ENCODE results near the gene HOTAIR.

HOTAIR gene

GRCh38 chr12:54017027-54017788, 42.5 kb upstream of the HOTAIR start:
- H2BK15ac ChIP-seq (ENCODE audit: low read length): no peak overlapping the region
- H3K27ac ChIP-seq (replicated peaks; ENCODE audit: low read length): no peak overlapping the region
- peak overlapping the region in 1 of 2 donors; percentile 48 for H3K4me3 ChIP-seq (ENCODE audit: low read length in 2 of 2)
- no peaks in the 10 kb centered on the region for H3K79me1 ChIP-seq (ENCODE audit: low read depth, low read length)
- H3K4me1 ChIP-seq (ENCODE audit: control insufficient read depth in 2 of 2, insufficient read depth in 1 of 2, low read depth in 1 of 2, low read length in 2 of 2): peaks cover 0 to 6% of the 10 kb centered on the region in 2 donors
- no peak overlapping the region for H2BK5ac ChIP-seq (ENCODE audit: low read length)
- H3K23ac ChIP-seq (ENCODE audit: low read depth, low read length, poor library complexity): no peak overlapping the region
- H2AFZ ChIP-seq (ENCODE audit: low read length): peak overlapping the region; percentile 96
- H3K36me3 ChIP-seq (replicated peaks in 1 of 2; ENCODE audit: control insufficient read depth in 2 of 2, insufficient read depth in 2 of 2, low read length in 2 of 2): no peaks in the 10 kb centered on the region
- H2BK12ac ChIP-seq (ENCODE audit: low read length): no peak overlapping the region
- no peak overlapping the region for H3K4me2 ChIP-seq (ENCODE audit: insufficient read depth, low read length, poor library complexity, severe bottlenecking)
- H4K91ac ChIP-seq (ENCODE audit: low read depth, low read length, poor library complexity): no peak overlapping the region
- H2AK5ac ChIP-seq (ENCODE audit: low read depth, low read length): no peak overlapping the region
- peak overlapping the region; percentile 45 for H3K18ac ChIP-seq (ENCODE audit: low read length)
- no peak overlapping the region for H4K8ac ChIP-seq (ENCODE audit: low read depth, low read length)
- H3K27me3 ChIP-seq (ENCODE audit: control insufficient read depth in 3 of 3, insufficient read depth in 3 of 3, low read depth in 1 of 3, low read length in 3 of 3): peaks cover 61 to 98% (median 98%) of the 10 kb centered on the region in 3 experiments
- H3K9me3 ChIP-seq (replicated peaks in 1 of 2; ENCODE audit: control insufficient read depth in 2 of 2, insufficient read depth in 1 of 2, low read depth in 1 of 2, low read length in 2 of 2): peaks cover 0 to 5% of the 10 kb centered on the region in 2 donors
- H3K9ac ChIP-seq (ENCODE audit: low read depth, low read length, poor library complexity): no peak overlapping the region
- no peak overlapping the region for H2BK120ac ChIP-seq (ENCODE audit: low read depth, low read length)
- no peak overlapping the region for H3K14ac ChIP-seq (ENCODE audit: low read length)
- no CpG with 5 or more reads among the region's 24 CpGs for WGBS, 2 donors (ENCODE audit: extremely low coverage in 2 of 2, insufficient read length in 2 of 2, insufficient replicate concordance in 1 of 2)
- DNase-seq (ENCODE audit: low spot score): no peak
- no peak overlapping the region for H3K4ac ChIP-seq (ENCODE audit: low read length)

DNA sequence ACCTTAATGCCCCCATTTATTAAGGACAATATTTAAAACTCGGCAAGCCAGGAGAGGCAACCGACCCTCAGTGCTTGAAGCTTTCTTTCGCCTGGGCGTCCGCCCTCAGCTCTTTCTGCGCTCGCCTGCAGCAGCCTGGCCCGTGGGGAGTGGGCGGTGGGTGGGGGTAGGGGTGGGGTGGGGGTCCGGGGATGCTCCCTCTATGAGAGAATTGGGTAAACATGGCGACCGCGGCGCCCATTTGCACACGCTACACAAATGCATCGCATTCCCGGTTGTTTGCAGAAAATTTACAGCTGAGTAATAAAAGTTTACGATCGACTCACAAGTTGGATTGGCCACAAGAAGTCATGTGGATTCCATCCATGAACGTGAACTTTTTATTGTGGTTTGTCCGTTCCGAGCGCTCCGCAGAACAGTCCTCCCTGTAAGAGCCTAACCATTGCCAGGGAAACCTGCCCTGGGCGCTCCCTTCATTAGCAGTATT, 41.8 kb upstream of the HOTAIR start:
- no peak overlapping the region for H3K18ac ChIP-seq (ENCODE audit: low read length)
- peaks cover 0 to 6% of the 10 kb centered on the region in 2 donors for H3K4me1 ChIP-seq (ENCODE audit: control insufficient read depth in 2 of 2, insufficient read depth in 1 of 2, low read depth in 1 of 2, low read length in 2 of 2)
- H2BK5ac ChIP-seq (ENCODE audit: low read length): no peak overlapping the region
- no peak overlapping the region for H3K23ac ChIP-seq (ENCODE audit: low read depth, low read length, poor library complexity)
- H2BK12ac ChIP-seq (ENCODE audit: low read length): no peak overlapping the region
- H4K8ac ChIP-seq (ENCODE audit: low read depth, low read length): no peak overlapping the region
- no peak overlapping the region for H3K14ac ChIP-seq (ENCODE audit: low read length)
- no peak overlapping the region for H3K4me2 ChIP-seq (ENCODE audit: insufficient read depth, low read length, poor library complexity, severe bottlenecking)
- H3K4me3 ChIP-seq (ENCODE audit: low read length in 2 of 2): no peak overlapping the region
- H3K4ac ChIP-seq (ENCODE audit: low read length): no peak overlapping the region
- peaks cover 0 to 5% of the 10 kb centered on the region in 2 donors for H3K9me3 ChIP-seq (replicated peaks in 1 of 2; ENCODE audit: control insufficient read depth in 2 of 2, insufficient read depth in 1 of 2, low read depth in 1 of 2, low read length in 2 of 2)
- no peaks in the 10 kb centered on the region for H3K79me1 ChIP-seq (ENCODE audit: low read depth, low read length)
- H2BK15ac ChIP-seq (ENCODE audit: low read length): no peak overlapping the region
- H2AFZ ChIP-seq (ENCODE audit: low read length): no peak overlapping the region
- no peak overlapping the region for H2AK5ac ChIP-seq (ENCODE audit: low read depth, low read length)
- no peak overlapping the region for H3K9ac ChIP-seq (ENCODE audit: low read depth, low read length, poor library complexity)
- H4K91ac ChIP-seq (ENCODE audit: low read depth, low read length, poor library complexity): no peak overlapping the region
- WGBS, 2 donors (ENCODE audit: extremely low coverage in 2 of 2, insufficient read length in 2 of 2, insufficient replicate concordance in 1 of 2): no CpG with 5 or more reads among the region's 25 CpGs
- H2BK120ac ChIP-seq (ENCODE audit: low read depth, low read length): no peak overlapping the region
- peaks cover 58 to 98% (median 95%) of the 10 kb centered on the region in 3 experiments for H3K27me3 ChIP-seq (ENCODE audit: control insufficient read depth in 3 of 3, insufficient read depth in 3 of 3, low read depth in 1 of 3, low read length in 3 of 3)
- H3K36me3 ChIP-seq (replicated peaks in 1 of 2; ENCODE audit: control insufficient read depth in 2 of 2, insufficient read depth in 2 of 2, low read length in 2 of 2): no peaks in the 10 kb centered on the region
- DNase-seq (ENCODE audit: low spot score): no peak
- no peak overlapping the region for H3K27ac ChIP-seq (replicated peaks; ENCODE audit: low read length)

DNA sequence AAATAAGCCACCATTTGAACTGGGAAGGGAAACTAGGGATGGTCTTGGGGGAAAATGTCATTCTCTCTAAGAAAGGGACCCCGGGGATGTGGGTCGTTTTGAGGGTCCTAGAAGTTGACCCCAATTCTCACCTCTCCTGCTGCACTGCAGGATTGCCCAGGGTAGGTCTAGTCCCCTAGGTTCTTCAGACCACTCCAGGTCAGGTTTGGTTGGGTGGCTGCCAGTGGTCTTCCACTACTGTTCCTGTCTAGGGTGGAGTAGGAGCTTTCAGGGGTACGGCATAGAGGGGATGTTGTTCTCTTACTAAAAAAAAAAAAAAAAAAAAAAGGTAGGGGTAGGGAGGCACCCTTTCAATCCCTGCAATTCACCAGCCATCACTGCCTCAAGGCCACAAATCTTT, 41.3 kb upstream of the HOTAIR start:
- Histone ChIP-seq H3K18ac (ENCODE audit: low read length) (no peak overlapping the region), H3K4ac (ENCODE audit: low read length) (no peak overlapping the region), H4K8ac (ENCODE audit: low read depth, low read length) (no peak overlapping the region), H3K27me3 (ENCODE audit: control insufficient read depth in 3 of 3, insufficient read depth in 3 of 3, low read depth in 1 of 3, low read length in 3 of 3) (peaks cover 57 to 98% (median 95%) of the 10 kb centered on the region in 3 experiments), H2AK5ac (ENCODE audit: low read depth, low read length) (no peak overlapping the region), H2AFZ (ENCODE audit: low read length) (no peak overlapping the region), H4K91ac (ENCODE audit: low read depth, low read length, poor library complexity) (no peak overlapping the region), H3K14ac (ENCODE audit: low read length) (no peak overlapping the region), H3K79me1 (ENCODE audit: low read depth, low read length) (no peaks in the 10 kb centered on the region), H3K27ac (replicated peaks; ENCODE audit: low read length) (no peak overlapping the region), H3K4me3 (ENCODE audit: low read length in 2 of 2) (no peak overlapping the region), H3K9ac (ENCODE audit: low read depth, low read length, poor library complexity) (no peak overlapping the region), H3K4me1 (ENCODE audit: control insufficient read depth in 2 of 2, insufficient read depth in 1 of 2, low read depth in 1 of 2, low read length in 2 of 2) (peaks cover 0 to 6% of the 10 kb centered on the region in 2 donors), H3K36me3 (replicated peaks in 1 of 2; ENCODE audit: control insufficient read depth in 2 of 2, insufficient read depth in 2 of 2, low read length in 2 of 2) (no peaks in the 10 kb centered on the region), H3K9me3 (replicated peaks in 1 of 2; ENCODE audit: control insufficient read depth in 2 of 2, insufficient read depth in 1 of 2, low read depth in 1 of 2, low read length in 2 of 2) (peaks cover 0 to 5% of the 10 kb centered on the region in 2 donors), H2BK5ac (ENCODE audit: low read length) (no peak overlapping the region), H2BK120ac (ENCODE audit: low read depth, low read length) (no peak overlapping the region), H3K4me2 (ENCODE audit: insufficient read depth, low read length, poor library complexity, severe bottlenecking) (no peak overlapping the region), H2BK15ac (ENCODE audit: low read length) (no peak overlapping the region), H3K23ac (ENCODE audit: low read depth, low read length, poor library complexity) (no peak overlapping the region), H2BK12ac (ENCODE audit: low read length) (no peak overlapping the region)
- DNase-seq (ENCODE audit: low spot score): no peak
- no CpG with 5 or more reads among the region's 3 CpGs for WGBS, 2 donors (ENCODE audit: extremely low coverage in 2 of 2, insufficient read length in 2 of 2, insufficient replicate concordance in 1 of 2)

DNA sequence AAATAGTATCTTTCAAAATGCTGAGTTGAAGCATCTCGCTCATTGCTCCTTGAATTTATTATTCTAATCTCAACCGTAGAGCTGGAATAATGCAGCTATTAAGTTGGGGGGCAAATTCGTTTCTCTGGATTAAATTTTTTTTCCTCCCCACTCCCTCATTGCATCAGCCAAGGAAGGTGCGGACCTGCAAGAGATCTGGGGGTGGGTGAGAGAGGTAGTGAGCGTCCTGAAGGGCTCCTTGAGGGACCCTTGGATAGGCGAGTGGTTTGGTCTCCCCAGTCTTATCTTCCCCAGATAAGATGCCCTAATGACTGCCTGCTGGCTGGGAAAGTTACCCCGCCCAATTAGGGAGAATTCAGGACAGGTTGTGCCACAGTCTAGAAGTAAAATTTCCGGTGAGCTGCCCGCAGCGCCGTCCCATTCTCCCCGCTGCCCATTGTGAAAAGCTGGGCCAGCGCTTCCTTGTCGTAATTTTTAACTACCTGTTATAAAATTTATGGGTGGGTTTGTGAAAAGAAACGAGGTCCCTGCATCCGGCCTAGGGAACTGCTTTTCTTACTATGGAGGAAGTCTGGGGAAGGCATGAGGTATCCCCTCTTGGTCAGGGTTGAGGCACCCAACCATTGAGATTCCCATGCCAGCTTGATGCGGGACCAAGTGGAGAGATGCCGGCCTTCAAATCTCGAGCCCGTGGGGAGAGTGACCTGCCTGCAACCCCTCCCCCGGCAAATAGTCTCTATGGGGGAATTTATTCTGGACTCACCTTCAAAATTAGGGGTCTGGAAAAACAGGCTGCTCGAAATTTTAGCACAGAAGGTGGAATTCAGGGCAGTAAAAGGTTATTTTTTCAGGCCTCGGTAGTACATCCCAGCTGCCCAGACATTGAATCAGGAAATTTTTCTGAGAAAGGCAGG, 40.5 kb upstream of the HOTAIR start:
- Histone ChIP-seq H3K23ac (ENCODE audit: low read depth, low read length, poor library complexity) (no peak overlapping the region), H3K4me3 (ENCODE audit: low read length in 2 of 2) (no peak overlapping the region), H3K4ac (ENCODE audit: low read length) (no peak overlapping the region), H4K91ac (ENCODE audit: low read depth, low read length, poor library complexity) (no peak overlapping the region), H2BK15ac (ENCODE audit: low read length) (no peak overlapping the region), H3K9ac (ENCODE audit: low read depth, low read length, poor library complexity) (no peak overlapping the region), H3K4me2 (ENCODE audit: insufficient read depth, low read length, poor library complexity, severe bottlenecking) (no peak overlapping the region), H3K79me1 (ENCODE audit: low read depth, low read length) (no peaks in the 10 kb centered on the region), H3K27ac (replicated peaks; ENCODE audit: low read length) (no peak overlapping the region), H2BK120ac (ENCODE audit: low read depth, low read length) (no peak overlapping the region), H3K4me1 (ENCODE audit: control insufficient read depth in 2 of 2, insufficient read depth in 1 of 2, low read depth in 1 of 2, low read length in 2 of 2) (peaks cover 0 to 6% of the 10 kb centered on the region in 2 donors), H2BK5ac (ENCODE audit: low read length) (no peak overlapping the region), H2BK12ac (ENCODE audit: low read length) (no peak overlapping the region), H3K36me3 (replicated peaks in 1 of 2; ENCODE audit: control insufficient read depth in 2 of 2, insufficient read depth in 2 of 2, low read length in 2 of 2) (no peaks in the 10 kb centered on the region), H3K18ac (ENCODE audit: low read length) (no peak overlapping the region), H3K27me3 (ENCODE audit: control insufficient read depth in 3 of 3, insufficient read depth in 3 of 3, low read depth in 1 of 3, low read length in 3 of 3) (peaks cover 55 to 98% (median 95%) of the 10 kb centered on the region in 3 experiments), H2AK5ac (ENCODE audit: low read depth, low read length) (no peak overlapping the region), H2AFZ (ENCODE audit: low read length) (no peak overlapping the region), H3K9me3 (replicated peaks in 1 of 2; ENCODE audit: control insufficient read depth in 2 of 2, insufficient read depth in 1 of 2, low read depth in 1 of 2, low read length in 2 of 2) (peaks cover 0 to 5% of the 10 kb centered on the region in 2 donors), H4K8ac (ENCODE audit: low read depth, low read length) (no peak overlapping the region), H3K14ac (ENCODE audit: low read length) (no peak overlapping the region)
- WGBS, 2 donors (ENCODE audit: extremely low coverage in 2 of 2, insufficient read length in 2 of 2, insufficient replicate concordance in 1 of 2): no CpG with 5 or more reads among the region's 23 CpGs
- no peak for DNase-seq (ENCODE audit: low spot score)
